CD14-positive monocyte (primary cell): Measurements from ENCODE around the gene RELT. TPM values are rescaled to one million over a fixed set of nuclear protein-coding genes. Genes with fewer than 3 reads are reported as not detected.

Experiments used
- DNase-seq, 3 donors: peaks; one replicate each; pipeline ENCODE4 v3.0.0-alpha.2; 2011 to 2022
- H2AFZ ChIP-seq: 2 replicates; pipeline ENCODE4 v1.6.0; 2012; ENCODE audit warnings: mild to moderate bottlenecking, low read depth, low read length, inconsistent platforms; ENCODE audit not compliant: insufficient read depth, poor library complexity, severe bottlenecking
- H3K27ac ChIP-seq, 2 donors: 1 replicate in 1 of 2; 2 replicates in 1 of 2; pipeline ENCODE4 v1.5.1; 2012 to 2013; ENCODE audit warnings: low read length in 2 of 2, control low read depth in 1 of 2, inconsistent platforms in 1 of 2, low read depth in 1 of 2, mild to moderate bottlenecking in 1 of 2
- H3K27me3 ChIP-seq, 2 donors: one replicate each; pipeline versions ENCODE4 v1.6.0 to v1.6.1; 2011 to 2013; ENCODE audit warnings: low read length in 2 of 2; ENCODE audit not compliant: control insufficient read depth in 2 of 2, insufficient read depth in 2 of 2
- H3K36me3 ChIP-seq, 2 donors: replicated peaks in 1 of 2; 1 replicate in 1 of 2; 2 replicates in 1 of 2; pipeline versions ENCODE4 v1.5.1 to v1.6.1; 2012 to 2013; ENCODE audit warnings: low read length in 2 of 2, control low read depth in 1 of 2, inconsistent platforms in 1 of 2, mild to moderate bottlenecking in 1 of 2; ENCODE audit not compliant: insufficient read depth in 2 of 2, control insufficient read depth in 1 of 2
- H3K4me1 ChIP-seq, 2 donors: 1 replicate in 1 of 2; 2 replicates in 1 of 2; pipeline versions ENCODE4 v1.5.1 to v1.6.1; 2012 to 2013; ENCODE audit warnings: low read length in 2 of 2, control low read depth in 1 of 2, inconsistent platforms in 1 of 2, mild to moderate bottlenecking in 1 of 2, moderate library complexity in 1 of 2; ENCODE audit not compliant: insufficient read depth in 2 of 2, control insufficient read depth in 1 of 2
- H3K4me2 ChIP-seq: replicated peaks from 2 replicates; pipeline ENCODE3; 2012; ENCODE audit warnings: low read length, moderate library complexity, mild to moderate bottlenecking; ENCODE audit not compliant: poor library complexity, severe bottlenecking; ENCODE audit errors: extremely low read depth
- H3K4me3 ChIP-seq, 3 experiments: fragments of 200-600 bp in 1 of 3; sonication (generic) in 1 of 3; replicated peaks in 1 of 3; 1 replicate in 2 of 3; 2 replicates in 1 of 3; pipeline ENCODE4 v1.5.1; 2011 to 2013; ENCODE audit warnings: low read length in 3 of 3, mild to moderate bottlenecking in 3 of 3, control low read depth in 2 of 3, low read depth in 2 of 3, inconsistent platforms in 1 of 3, moderate library complexity in 1 of 3
- H3K79me2 ChIP-seq: 2 replicates; pipeline ENCODE4 v1.6.0; 2012; ENCODE audit warnings: mild to moderate bottlenecking, control low read depth, inconsistent platforms, low read length, moderate library complexity; ENCODE audit not compliant: insufficient read depth
- H3K9ac ChIP-seq: 2 replicates; pipeline ENCODE4 v1.6.0; 2017; ENCODE audit warnings: low read length, mild to moderate bottlenecking; ENCODE audit not compliant: insufficient read depth, poor library complexity, severe bottlenecking
- H3K9me3 ChIP-seq, 2 donors: replicated peaks in 1 of 2; 1 replicate in 1 of 2; 2 replicates in 1 of 2; pipeline versions ENCODE4 v1.5.1 to v1.6.1; 2012 to 2013; ENCODE audit warnings: low read length in 2 of 2, control low read depth in 1 of 2; ENCODE audit not compliant: control insufficient read depth in 1 of 2, insufficient read depth in 1 of 2
- H4K20me1 ChIP-seq: 2 replicates; pipeline ENCODE4 v1.6.0; 2012; ENCODE audit warnings: mild to moderate bottlenecking, low read length, control low read depth, moderate library complexity; ENCODE audit not compliant: insufficient read depth
- H3K27ac Mint-ChIP-seq, 7 donors: one replicate each; pipeline ENCODE4 v1.8.0; 2020; ENCODE audit warnings: mild to moderate bottlenecking in 7 of 7, mixed read lengths in 7 of 7, moderate library complexity in 6 of 7, inconsistent platforms in 2 of 7
- H3K27me3 Mint-ChIP-seq, 3 donors: one replicate each; pipeline ENCODE4 v1.8.0; 2021 to 2022; ENCODE audit warnings: low read depth in 3 of 3, mild to moderate bottlenecking in 3 of 3, mixed read lengths in 3 of 3, moderate library complexity in 3 of 3, inconsistent platforms in 1 of 3
- H3K36me3 Mint-ChIP-seq, 2 donors: one replicate each; pipeline ENCODE4 v1.8.0; 2020; ENCODE audit warnings: mixed read lengths in 2 of 2, inconsistent platforms in 1 of 2, mild to moderate bottlenecking in 1 of 2
- H3K4me1 Mint-ChIP-seq: one replicate; pipeline ENCODE4 v1.8.0; 2020; ENCODE audit warnings: mild to moderate bottlenecking, mixed read lengths
- H3K4me3 Mint-ChIP-seq, 2 donors: one replicate each; pipeline ENCODE4 v1.8.0; 2020; ENCODE audit warnings: mild to moderate bottlenecking in 2 of 2, mixed read lengths in 2 of 2, moderate library complexity in 1 of 2
- H3K9me3 Mint-ChIP-seq, 7 donors: one replicate each; pipeline ENCODE4 v1.8.0; 2020 to 2022; ENCODE audit warnings: mixed read lengths in 7 of 7, mild to moderate bottlenecking in 6 of 7, moderate library complexity in 6 of 7, inconsistent platforms in 2 of 7
- CTCF ChIP-seq: fragments of 200-600 bp; IDR thresholded peaks from one replicate; pipeline ENCODE4 v1.8.0; 2022; ENCODE audit warnings: antibody characterized with exemption, mild to moderate bottlenecking
- WGBS: methylation state at CpG from one replicate; pipeline ENCODE4 v1.1.5; 2013; ENCODE audit warnings: missing lambda C conversion rate; ENCODE audit not compliant: insufficient coverage; 5-methylcytosine and 5-hydroxymethylcytosine counted together
- intact Hi-C, 2 donors: fragments of 100-400 bp; cut with micrococcal nuclease; formaldehyde crosslinking; loops; one replicate each; pipeline versions ENCODE4 v1.15.0 to v1.15.1; 2023
- polyA minus RNA-seq: library from RNA; depleted of rRNA, polyadenylated mRNA; stranded (reverse); fragments of >200 nt; gene quantifications from 2 replicates; pipeline ENCODE4 v1.2.3, GENCODE V29; 2012
- polyA plus RNA-seq, 3 donors: library from polyadenylated mRNA; depleted of rRNA in 1 of 3; unstranded in 2 of 3; stranded (reverse) in 1 of 3; fragments of 300-500 nt in 2 of 3; fragments of >200 nt in 1 of 3; fragmentation: Illumina TruSeq in 2 of 3; gene quantifications; 1 replicate in 2 of 3; 2 replicates in 1 of 3; pipeline ENCODE4 v1.2.3, GENCODE V29; 2012 to 2021
- total RNA-seq, 12 experiments: library from RNA in 1 of 12; stranded (reverse) in 1 of 12; fragments of 120-200 nt in 1 of 12; gene quantifications; one replicate each; pipeline ENCODE4 v1.2.4 and lab custom pipeline; 2013 to 2026; ENCODE audit warnings: mixed read lengths in 6 of 12, inconsistent platforms in 1 of 12

RELT gene
- 116 TPM for total RNA-seq (2013)
- 100 to 1,000 TPM in 1 of 3 donors, 10 to 100 TPM in 2; 16.4 to 265 (median 27.3) TPM for polyA plus RNA-seq
- polyA minus RNA-seq = 260 and 351 TPM in 2 replicates
- 105 to 485 (median 366) reads per million in 11 experiments for total RNA-seq (lab: John Stamatoyannopoulos, UW)

GRCh38 chr11:73376160-73376802 is at the start of gene RELT:
TSS of gene RELT (plus strand) at chr11:73376399. CDS start at chr11:73389137, 12,738 bp downstream.
- no peaks in the 10 kb centered on the region for H3K27me3 ChIP-seq
- intact Hi-C loops = no loop called here
- under 1% methylated on average over 96 of the region's 96 CpGs for WGBS
- no peaks in the 10 kb centered on the region for H3K9me3 ChIP-seq
- H4K20me1 ChIP-seq = peaks cover 51% of the 10 kb centered on the region
- Mint-ChIP-seq H3K27ac (peak within 1 kb of the TSS; percentile 97 to 99 (median 98)), H3K4me1 (peaks cover 63% of the 10 kb centered on the region), H3K9me3 (no peaks in the 10 kb centered on the region), H3K36me3 (peaks cover 26 to 35% of the 10 kb centered on the region in 2 donors), H3K27me3 (peaks cover 0 to 6% (median 2%) of the 10 kb centered on the region in 3 donors), H3K4me3 (peak within 1 kb of the TSS; percentile 98)
- peak within 1 kb of the TSS; percentile 83 for H3K4me2 ChIP-seq
- H3K9ac ChIP-seq = peak within 1 kb of the TSS; percentile 100
- peak within 1 kb of the TSS; percentile 78 to 98 for H3K27ac ChIP-seq
- peaks cover 59% of the 10 kb centered on the region for H3K79me2 ChIP-seq
- H3K4me1 ChIP-seq = peaks cover 57 to 62% of the 10 kb centered on the region in 2 donors
- peak; percentile 91 to 94 (median 92) for DNase-seq
- peaks cover 0 to 19% of the 10 kb centered on the region in 2 donors for H3K36me3 ChIP-seq
- peak within 1 kb of the TSS; percentile 74 for H2AFZ ChIP-seq
- peak; percentile 96 for TF ChIP-seq CTCF
- peak within 1 kb of the TSS; percentile 59 to 95 (median 86) for H3K4me3 ChIP-seq

- Histone ChIP-seq H3K79me2 (no peaks in the 10 kb centered on the region), H2AFZ (no peak overlapping the region), H3K36me3 (no peaks in the 10 kb centered on the region), H3K9ac (no peak overlapping the region), H3K9me3 (no peaks in the 10 kb centered on the region), H3K27ac (no peak overlapping the region), H3K4me3 (no peak overlapping the region), H3K27me3 (no peaks in the 10 kb centered on the region), H4K20me1 (no peaks in the 10 kb centered on the region), H3K4me2 (no peak overlapping the region), H3K4me1 (peaks cover 0 to 5% of the 10 kb centered on the region in 2 donors)
- intact Hi-C loops = no loop called here
- Mint-ChIP-seq H3K27ac (no peak overlapping the region), H3K36me3 (no peaks in the 10 kb centered on the region), H3K4me1 (peaks cover 10% of the 10 kb centered on the region), H3K27me3 (peaks cover 0 to 8% (median 1%) of the 10 kb centered on the region in 3 donors), H3K4me3 (no peak overlapping the region), H3K9me3 (peaks cover 0 to 3% (median 0%) of the 10 kb centered on the region in 7 donors)
- TF ChIP-seq CTCF = no peak
- DNase-seq = peak in 1 of 3 donors; percentile 48
- WGBS = 57% methylated on average over 9 of the region's 10 CpGs
Measured at GRCh38 chr11:73326929-73327811, 49.0 kb upstream of the RELT start.
